ENCODE data around the gene SF3B6.

The SF3B6 gene

DNA sequence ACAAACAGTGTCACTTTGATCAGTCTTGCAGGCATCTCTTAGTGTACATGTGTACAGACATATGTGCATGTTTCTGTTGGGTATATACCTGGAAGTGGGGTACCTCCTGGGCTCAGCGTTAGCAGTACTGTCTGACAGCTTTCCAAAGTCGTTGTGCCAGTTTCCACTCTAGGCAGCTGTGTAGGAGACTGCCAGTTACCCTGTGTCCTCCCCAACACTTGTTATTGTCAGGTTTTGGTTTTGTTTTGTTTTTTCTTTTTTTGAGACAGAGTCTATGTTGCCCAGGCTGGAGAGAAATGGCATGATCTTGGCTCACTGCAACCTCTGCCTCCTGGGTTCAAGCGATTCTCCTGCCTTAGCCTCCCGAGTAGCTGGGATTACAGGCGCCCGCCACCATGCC lies 20.4 kb downstream of the SF3B6 start:
- Histone ChIP-seq H3K36me3 (ENCODE audit: low read length) (no peaks in the 10 kb centered on the region), H3K4me3 (ENCODE audit: insufficient read depth, low read length, poor library complexity, severe bottlenecking) (no peak overlapping the region), H4K20me1 (ENCODE audit: low read depth, low read length) (no peaks in the 10 kb centered on the region), H3K4me2 (ENCODE audit: low read depth, low read length, poor library complexity, severe bottlenecking) (no peak overlapping the region), H3K27me3 (ENCODE audit: low read length) (no peaks in the 10 kb centered on the region), H2AFZ (ENCODE audit: low read depth, low read length, severe bottlenecking) (no peak overlapping the region), H3K79me2 (ENCODE audit: insufficient read depth, low read length) (no peaks in the 10 kb centered on the region), H3K9me3 (ENCODE audit: insufficient read depth, low read length) (no peaks in the 10 kb centered on the region), H3K9me2 (replicated peaks; ENCODE audit: insufficient read depth, low read length) (no peaks in the 10 kb centered on the region), H3F3A (ENCODE audit: insufficient read depth) (peaks cover under 1% of the 10 kb centered on the region; the same call in 1 of the 2 replicates), H3K27ac (ENCODE audit: low read depth, low read length) (no peak overlapping the region), H3K9ac (ENCODE audit: low read length) (no peak overlapping the region)
- TF ChIP-seq EZH2phosphoT487 (conservative IDR thresholded peaks at IDR 0.05; ENCODE audit: low read length) = no peak
- TF ChIP-seq, protein P1, sequence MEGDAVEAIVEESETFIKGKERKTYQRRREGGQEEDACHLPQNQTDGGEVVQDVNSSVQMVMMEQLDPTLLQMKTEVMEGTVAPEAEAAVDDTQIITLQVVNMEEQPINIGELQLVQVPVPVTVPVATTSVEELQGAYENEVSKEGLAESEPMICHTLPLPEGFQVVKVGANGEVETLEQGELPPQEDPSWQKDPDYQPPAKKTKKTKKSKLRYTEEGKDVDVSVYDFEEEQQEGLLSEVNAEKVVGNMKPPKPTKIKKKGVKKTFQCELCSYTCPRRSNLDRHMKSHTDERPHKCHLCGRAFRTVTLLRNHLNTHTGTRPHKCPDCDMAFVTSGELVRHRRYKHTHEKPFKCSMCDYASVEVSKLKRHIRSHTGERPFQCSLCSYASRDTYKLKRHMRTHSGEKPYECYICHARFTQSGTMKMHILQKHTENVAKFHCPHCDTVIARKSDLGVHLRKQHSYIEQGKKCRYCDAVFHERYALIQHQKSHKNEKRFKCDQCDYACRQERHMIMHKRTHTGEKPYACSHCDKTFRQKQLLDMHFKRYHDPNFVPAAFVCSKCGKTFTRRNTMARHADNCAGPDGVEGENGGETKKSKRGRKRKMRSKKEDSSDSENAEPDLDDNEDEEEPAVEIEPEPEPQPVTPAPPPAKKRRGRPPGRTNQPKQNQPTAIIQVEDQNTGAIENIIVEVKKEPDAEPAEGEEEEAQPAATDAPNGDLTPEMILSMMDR (IDR thresholded peaks at IDR 0.05; ENCODE audit: insufficient read depth, low read length, poor library complexity, severe bottlenecking) = no peak

DNA sequence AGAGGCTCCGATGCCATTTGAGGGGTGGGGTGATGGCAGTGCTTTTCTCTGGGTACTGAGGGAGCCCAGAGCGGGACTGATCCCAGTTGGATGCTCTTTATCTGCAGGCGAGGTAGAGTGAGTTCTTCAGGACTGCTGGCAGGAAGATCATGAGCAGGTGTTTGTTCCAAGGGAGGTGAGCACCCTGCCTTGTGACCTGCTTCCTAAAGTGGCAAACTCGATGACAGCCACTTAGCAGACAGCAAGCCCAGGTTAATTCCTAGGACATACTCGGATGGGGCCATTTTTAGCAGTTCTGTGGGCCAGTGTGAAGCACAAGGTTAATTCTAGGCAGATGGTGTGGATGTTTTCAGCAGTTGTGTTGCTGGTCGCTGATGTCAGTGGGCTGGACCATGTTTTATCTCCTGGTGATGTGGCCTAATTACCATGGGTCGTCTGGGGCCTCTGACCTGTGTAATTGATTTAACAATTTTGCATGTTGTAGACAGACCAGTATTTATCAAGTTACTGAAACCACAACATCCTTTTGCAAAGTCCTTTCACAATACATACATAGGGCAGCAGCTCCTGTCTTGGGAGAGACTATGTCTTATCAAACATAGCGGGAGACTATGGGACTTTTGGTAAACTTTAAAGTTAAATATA lies 21.6 kb downstream of the SF3B6 start:
- Histone ChIP-seq H3K36me3 (ENCODE audit: low read length) (no peaks in the 10 kb centered on the region), H3K9ac (ENCODE audit: low read length) (no peak overlapping the region), H4K20me1 (ENCODE audit: low read depth, low read length) (no peaks in the 10 kb centered on the region), H3K9me2 (replicated peaks; ENCODE audit: insufficient read depth, low read length) (no peaks in the 10 kb centered on the region), H3K79me2 (ENCODE audit: insufficient read depth, low read length) (no peaks in the 10 kb centered on the region), H3F3A (ENCODE audit: insufficient read depth) (peaks cover 5% of the 10 kb centered on the region; the same call in 1 of the 2 replicates), H3K27ac (ENCODE audit: low read depth, low read length) (no peak overlapping the region), H2AFZ (ENCODE audit: low read depth, low read length, severe bottlenecking) (no peak overlapping the region), H3K9me3 (ENCODE audit: insufficient read depth, low read length) (no peaks in the 10 kb centered on the region), H3K27me3 (ENCODE audit: low read length) (no peaks in the 10 kb centered on the region), H3K4me3 (ENCODE audit: insufficient read depth, low read length, poor library complexity, severe bottlenecking) (no peak overlapping the region), H3K4me2 (ENCODE audit: low read depth, low read length, poor library complexity, severe bottlenecking) (no peak overlapping the region)
- no peak for TF ChIP-seq EZH2phosphoT487 (conservative IDR thresholded peaks at IDR 0.05; ENCODE audit: low read length)
- TF ChIP-seq, protein P1 (IDR thresholded peaks at IDR 0.05; ENCODE audit: insufficient read depth, low read length, poor library complexity, severe bottlenecking) = no peak

DNA sequence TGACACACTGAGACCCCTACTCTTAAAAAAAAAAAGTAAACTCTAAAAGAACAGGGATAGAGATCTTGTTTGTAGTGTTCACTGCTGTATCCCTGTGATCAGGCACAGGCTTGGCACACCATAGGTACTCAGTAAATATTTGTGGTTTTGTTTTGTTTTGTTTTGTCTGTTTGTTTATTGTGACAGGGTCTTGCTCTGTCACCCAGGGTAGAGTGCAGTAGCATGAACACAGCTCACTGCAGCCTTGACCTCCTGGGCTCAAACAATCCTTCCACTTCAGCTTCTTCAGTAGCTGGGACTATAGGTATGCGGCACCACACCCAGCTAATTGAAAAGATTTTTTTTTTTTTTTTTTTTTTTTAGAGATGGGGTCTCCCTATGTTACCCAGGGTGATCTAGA lies 23.2 kb downstream of the SF3B6 start:
- no peaks in the 10 kb centered on the region for H3K9me2 ChIP-seq (replicated peaks; ENCODE audit: insufficient read depth, low read length)
- no peaks in the 10 kb centered on the region for H3K79me2 ChIP-seq (ENCODE audit: insufficient read depth, low read length)
- no peaks in the 10 kb centered on the region for H3K36me3 ChIP-seq (ENCODE audit: low read length)
- no peak overlapping the region for H3K9ac ChIP-seq (ENCODE audit: low read length)
- no peak overlapping the region for H3K27ac ChIP-seq (ENCODE audit: low read depth, low read length)
- TF ChIP-seq EZH2phosphoT487 (conservative IDR thresholded peaks at IDR 0.05; ENCODE audit: low read length) = no peak
- TF ChIP-seq, protein P1 (IDR thresholded peaks at IDR 0.05; ENCODE audit: insufficient read depth, low read length, poor library complexity, severe bottlenecking) = no peak
- no peaks in the 10 kb centered on the region for H3K27me3 ChIP-seq (ENCODE audit: low read length)
- no peaks in the 10 kb centered on the region for H3K9me3 ChIP-seq (ENCODE audit: insufficient read depth, low read length)
- H3K4me2 ChIP-seq (ENCODE audit: low read depth, low read length, poor library complexity, severe bottlenecking) = no peak overlapping the region
- no peak overlapping the region for H2AFZ ChIP-seq (ENCODE audit: low read depth, low read length, severe bottlenecking)
- H4K20me1 ChIP-seq (ENCODE audit: low read depth, low read length) = no peaks in the 10 kb centered on the region
- H3F3A ChIP-seq (ENCODE audit: insufficient read depth) = peaks cover 14% of the 10 kb centered on the region
- H3K4me3 ChIP-seq (ENCODE audit: insufficient read depth, low read length, poor library complexity, severe bottlenecking) = no peak overlapping the region

Data from SU-DHL-6 (cell line).